Glutamatergic neuron (in vitro differentiated cells): ENCODE data around the gene IRAK3. TPM values are rescaled to one million over a fixed set of nuclear protein-coding genes. Genes with fewer than 3 reads are reported as not detected.

Experiments
- DNase-seq: peaks from one replicate; pipeline ENCODE4 v3.0.0; 2022
- H3K27ac Mint-ChIP-seq: one replicate; pipeline ENCODE4 v1.8.0; 2020; ENCODE audit warnings: mild to moderate bottlenecking, mixed read lengths, inconsistent platforms; ENCODE audit not compliant: unreplicated experiment
- H3K27me3 Mint-ChIP-seq: one replicate; pipeline ENCODE4 v1.8.0; 2020; ENCODE audit warnings: mild to moderate bottlenecking, moderate library complexity, mixed read lengths, inconsistent platforms; ENCODE audit not compliant: unreplicated experiment
- H3K36me3 Mint-ChIP-seq: one replicate; pipeline ENCODE4 v1.8.0; 2020; ENCODE audit warnings: mild to moderate bottlenecking, mixed read lengths, inconsistent platforms; ENCODE audit not compliant: unreplicated experiment
- H3K4me1 Mint-ChIP-seq: one replicate; pipeline ENCODE4 v1.8.0; 2020; ENCODE audit warnings: mild to moderate bottlenecking, low read depth, mixed read lengths, inconsistent platforms; ENCODE audit not compliant: unreplicated experiment
- H3K4me3 Mint-ChIP-seq: one replicate; pipeline ENCODE4 v1.8.0; 2020; ENCODE audit warnings: mild to moderate bottlenecking, mixed read lengths, inconsistent platforms; ENCODE audit not compliant: unreplicated experiment
- H3K9me3 Mint-ChIP-seq: one replicate; pipeline ENCODE4 v1.8.0; 2020; ENCODE audit warnings: mild to moderate bottlenecking, moderate library complexity, mixed read lengths, inconsistent platforms; ENCODE audit not compliant: unreplicated experiment
- CTCF ChIP-seq: fragments of 200-600 bp; sonication (generic); IDR thresholded peaks from one replicate; pipeline ENCODE4 v1.5.0; 2021; ENCODE audit not compliant: partially characterized antibody, unreplicated experiment
- total RNA-seq: library from RNA; stranded (reverse); fragmentation: NEBNext Ultra II Directional; extraction: Animal tissue kit (Norgen Biotek cat#: 25700); gene quantifications from one replicate; pipeline ENCODE4 v1.2.1, GENCODE V29; 2021; ENCODE audit not compliant: unreplicated experiment

The IRAK3 gene
- total RNA-seq, 1 donor from 2014 or later: 3.9 TPM

- Mint-ChIP-seq H3K4me3 (no peak overlapping the region), H3K36me3 (no peaks in the 10 kb centered on the region), H3K27ac (no peak overlapping the region), H3K4me1 (peaks cover 3% of the 10 kb centered on the region), H3K27me3 (no peaks in the 10 kb centered on the region), H3K9me3 (no peaks in the 10 kb centered on the region)
- DNase-seq: no peak
- TF ChIP-seq CTCF: no peak
Observed at GRCh38 chr12:66196806-66197205, 7.8 kb downstream of the IRAK3 start.

- Mint-ChIP-seq H3K4me1 (peaks cover 3% of the 10 kb centered on the region), H3K4me3 (no peak overlapping the region), H3K9me3 (no peaks in the 10 kb centered on the region), H3K36me3 (no peaks in the 10 kb centered on the region), H3K27ac (no peak overlapping the region), H3K27me3 (no peaks in the 10 kb centered on the region)
- DNase-seq: no peak
- TF ChIP-seq CTCF: no peak
Observed at GRCh38 chr12:66197495-66197921, 8.5 kb downstream of the IRAK3 start.

GRCh38 chr12:66199141-66199540, 10.1 kb downstream of the IRAK3 start:
- DNase-seq: no peak
- no peaks in the 10 kb centered on the region for H3K9me3 Mint-ChIP-seq
- no peak overlapping the region for H3K4me3 Mint-ChIP-seq
- no peaks in the 10 kb centered on the region for H3K36me3 Mint-ChIP-seq
- H3K27me3 Mint-ChIP-seq: no peaks in the 10 kb centered on the region
- no peak overlapping the region for H3K27ac Mint-ChIP-seq
- no peak for TF ChIP-seq CTCF
- peaks cover 3% of the 10 kb centered on the region for H3K4me1 Mint-ChIP-seq

- peaks cover 3% of the 10 kb centered on the region for H3K4me1 Mint-ChIP-seq
- DNase-seq: no peak
- no peaks in the 10 kb centered on the region for H3K27me3 Mint-ChIP-seq
- no peaks in the 10 kb centered on the region for H3K9me3 Mint-ChIP-seq
- H3K4me3 Mint-ChIP-seq: no peak overlapping the region
- no peaks in the 10 kb centered on the region for H3K36me3 Mint-ChIP-seq
- H3K27ac Mint-ChIP-seq: no peak overlapping the region
- no peak for TF ChIP-seq CTCF
Observed at GRCh38 chr12:66199831-66200509, 11.0 kb downstream of the IRAK3 start.

GRCh38 chr12:66203820-66204219, 14.8 kb downstream of the IRAK3 start:
- H3K36me3 Mint-ChIP-seq: peaks cover 4% of the 10 kb centered on the region

More at GRCh38 chr12:66203820-66204219, 14.8 kb downstream of the IRAK3 start:
- Mint-ChIP-seq H3K27me3 (no peaks in the 10 kb centered on the region), H3K4me3 (no peak overlapping the region), H3K4me1 (no peaks in the 10 kb centered on the region), H3K27ac (no peak overlapping the region), H3K9me3 (no peaks in the 10 kb centered on the region)
- DNase-seq: no peak
- no peak for TF ChIP-seq CTCF
